ENCODE measurements around the gene ARFGEF3.

The ARFGEF3 gene

DNA sequence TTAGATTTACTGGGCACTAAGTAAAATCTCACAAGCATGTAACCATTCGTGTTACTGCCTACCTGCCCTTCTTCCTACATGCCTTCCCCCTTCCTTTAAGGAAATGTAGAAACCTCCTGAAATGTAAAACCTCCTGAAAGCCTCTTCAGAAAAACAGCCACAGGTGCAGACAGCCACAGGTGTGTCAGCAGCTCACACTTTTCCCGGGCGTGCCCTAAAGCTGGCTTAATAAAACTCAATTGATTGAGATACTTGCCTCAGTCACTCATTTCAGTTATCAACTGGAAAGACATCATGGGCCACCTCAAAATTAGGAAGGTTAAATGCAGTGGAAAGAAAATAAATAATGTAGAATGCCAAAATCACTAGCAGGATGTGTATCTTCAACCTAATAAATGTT lies 79.6 kb downstream of the ARFGEF3 start:
- no peak for DNase-seq (ENCODE audit: low read depth in 3 of 3, low spot score in 1 of 3)

DNA sequence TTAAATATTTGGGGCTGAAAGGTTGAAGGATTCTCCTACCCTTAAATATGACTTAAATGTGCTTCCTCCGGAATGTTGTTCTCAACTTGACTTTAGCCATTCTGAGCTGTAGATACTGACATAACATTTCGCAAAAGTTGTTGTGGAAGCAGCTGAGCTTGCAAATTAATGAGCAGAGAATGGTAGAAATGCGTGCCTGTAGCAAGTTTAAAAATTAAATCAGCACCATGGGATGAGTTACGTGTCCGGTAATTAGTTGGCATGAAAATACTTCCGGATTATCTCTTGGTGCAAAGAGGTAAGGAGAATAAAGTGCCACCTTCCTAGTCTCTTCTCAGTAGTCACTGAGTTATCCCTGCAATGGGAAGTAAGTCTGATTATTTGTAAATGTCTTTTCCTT lies 80.2 kb downstream of the ARFGEF3 start:
- no peak for DNase-seq (ENCODE audit: low read depth in 3 of 3, low spot score in 1 of 3)

DNA sequence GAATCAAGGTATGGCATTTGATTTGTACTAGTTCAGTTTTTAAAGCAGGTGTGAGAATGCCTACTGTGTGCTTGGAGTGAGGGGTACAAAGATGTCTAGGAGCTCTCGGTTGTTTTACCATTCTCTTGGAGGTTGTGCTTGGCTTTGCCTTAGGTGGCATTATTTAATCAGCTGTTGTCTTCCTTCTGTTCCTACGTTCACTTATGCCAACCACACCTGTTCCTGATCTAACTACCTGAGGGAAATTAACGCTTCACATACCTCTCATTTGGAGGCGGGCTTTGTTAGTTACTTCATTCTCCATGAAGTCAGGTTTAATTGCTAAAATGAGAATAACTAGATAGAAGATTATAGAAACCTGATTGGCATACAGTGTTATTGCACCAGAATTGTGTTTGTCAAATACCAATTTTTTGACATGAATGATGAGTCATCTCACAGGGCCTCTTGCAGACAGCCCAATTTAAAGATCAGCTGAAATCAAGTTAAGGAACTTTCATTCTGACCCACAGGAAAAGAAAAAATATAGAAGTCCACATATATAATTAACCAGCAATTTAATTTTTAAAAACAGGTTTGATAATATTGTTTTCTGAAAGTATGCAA lies 81.4 kb downstream of the ARFGEF3 start:
- no peak for DNase-seq (ENCODE audit: low read depth in 3 of 3, low spot score in 1 of 3)

DNA sequence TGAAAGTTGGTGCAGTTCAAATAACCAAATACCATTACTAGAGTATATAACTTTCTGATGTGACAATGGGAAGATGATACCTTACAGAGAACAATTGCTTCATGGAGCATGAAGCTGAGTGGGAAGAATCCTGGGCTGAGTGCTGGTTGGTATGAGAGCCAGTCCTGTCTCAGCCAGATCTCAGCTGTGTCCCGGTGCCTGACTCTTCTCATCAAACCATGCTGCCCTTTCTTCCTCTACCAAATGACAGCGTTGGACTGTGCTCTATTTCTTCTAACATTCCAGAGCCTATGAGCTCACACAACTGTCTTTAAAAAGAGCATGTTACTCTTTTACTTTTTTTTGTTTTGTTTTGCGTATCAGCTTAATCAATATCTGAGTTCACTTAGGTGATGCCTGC lies 84.0 kb downstream of the ARFGEF3 start:
- no peak for DNase-seq (ENCODE audit: low read depth in 3 of 3, low spot score in 1 of 3)

DNA sequence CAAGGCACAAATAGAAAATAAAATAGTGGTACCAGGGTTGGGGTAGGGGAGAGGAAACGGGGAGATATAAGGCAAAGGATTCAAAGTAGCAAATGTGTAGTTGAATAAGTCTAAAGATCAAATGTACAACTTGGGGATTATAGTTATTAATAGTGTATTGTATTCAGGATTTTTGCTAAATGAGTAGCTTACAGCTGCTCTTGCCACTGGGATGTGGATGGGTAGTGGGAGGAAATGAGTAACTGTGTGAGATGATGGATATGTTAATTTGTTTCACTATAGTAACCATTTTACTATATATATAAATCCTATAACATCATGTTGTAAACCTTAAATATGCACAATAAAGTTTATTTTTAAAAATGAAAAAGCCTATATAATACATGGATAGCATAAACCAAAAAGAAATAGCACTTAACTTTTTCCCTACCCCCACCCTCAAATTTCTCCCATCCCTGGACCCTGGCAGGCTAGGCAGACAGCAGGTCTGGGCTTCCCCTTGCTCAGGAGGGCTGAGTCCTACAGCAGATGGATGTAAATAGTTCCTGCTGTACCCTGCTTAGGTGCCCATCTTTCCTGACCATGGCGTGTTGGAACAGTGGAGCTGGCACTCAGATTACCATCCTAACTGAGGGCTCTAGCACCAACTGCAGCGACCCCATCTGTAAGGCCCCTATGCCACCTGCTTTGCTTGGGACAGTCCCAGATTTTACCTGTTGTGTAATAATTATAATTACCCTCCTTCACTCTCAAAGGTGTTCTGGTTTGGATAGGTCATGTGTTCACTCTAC lies 85.1 kb downstream of the ARFGEF3 start:
- no peak for DNase-seq (ENCODE audit: low read depth in 3 of 3, low spot score in 1 of 3)

DNA sequence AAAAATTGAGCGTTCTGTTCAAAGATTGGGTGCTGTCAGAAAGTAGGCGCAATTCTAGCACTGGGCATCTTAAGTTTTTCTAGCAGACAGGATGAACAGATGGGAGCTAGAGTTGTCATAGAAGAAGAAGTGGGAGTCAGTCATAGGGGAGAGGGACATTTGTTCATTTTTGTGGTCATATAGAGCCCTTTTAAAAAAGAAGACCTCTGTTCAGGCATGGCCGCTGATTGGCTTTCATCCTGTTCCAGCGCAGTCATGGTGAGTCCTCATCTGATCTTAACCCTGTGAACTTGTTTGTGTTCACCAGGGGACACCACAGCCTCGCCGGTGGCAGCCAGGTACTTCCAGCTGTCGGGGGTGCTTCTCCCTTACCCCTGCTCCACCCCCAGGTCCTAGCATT lies 86.3 kb downstream of the ARFGEF3 start:
- DNase-seq (ENCODE audit: low read depth in 3 of 3, low spot score in 1 of 3), result no peak

DNA sequence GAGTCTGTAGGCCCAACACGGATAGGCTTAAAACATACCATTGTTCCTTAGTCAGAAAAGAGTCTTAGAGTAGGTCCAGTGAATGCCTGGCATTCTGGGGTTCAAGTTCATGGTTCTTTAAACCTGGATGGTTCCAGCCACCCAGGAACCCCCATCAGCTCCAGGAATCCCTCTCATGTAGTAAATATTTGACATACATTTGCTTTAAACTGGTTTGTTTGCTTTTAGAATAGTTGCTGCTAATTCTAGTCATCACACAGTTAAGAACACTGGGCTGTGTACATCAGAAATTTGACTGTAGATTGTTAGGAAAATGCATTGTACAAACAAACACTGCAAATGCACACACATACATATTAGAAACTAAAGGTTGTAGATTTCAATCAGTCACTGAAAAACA lies 87.1 kb downstream of the ARFGEF3 start:
- DNase-seq (ENCODE audit: low read depth in 3 of 3, low spot score in 1 of 3), result no peak

DNA sequence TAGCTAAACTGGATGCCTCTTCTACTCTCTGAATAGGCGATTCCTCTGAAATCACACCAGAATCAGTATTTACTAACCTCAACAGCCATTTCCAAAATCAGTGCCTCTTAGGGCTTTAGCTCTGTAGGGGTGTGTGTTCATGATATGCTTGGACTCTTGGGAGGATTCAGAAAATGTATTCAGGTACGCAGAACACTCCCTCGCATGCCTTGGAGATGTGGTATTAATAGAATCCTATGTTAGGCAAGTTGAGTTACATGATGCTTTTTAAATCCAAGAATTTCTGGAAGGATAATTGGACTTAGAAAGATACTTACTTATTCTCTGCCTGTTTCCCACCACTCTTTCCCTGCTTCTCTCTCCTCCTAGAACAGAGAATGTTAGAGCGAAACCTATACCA lies 88.3 kb downstream of the ARFGEF3 start:
- no peak for DNase-seq (ENCODE audit: low read depth in 3 of 3, low spot score in 1 of 3)

DNA sequence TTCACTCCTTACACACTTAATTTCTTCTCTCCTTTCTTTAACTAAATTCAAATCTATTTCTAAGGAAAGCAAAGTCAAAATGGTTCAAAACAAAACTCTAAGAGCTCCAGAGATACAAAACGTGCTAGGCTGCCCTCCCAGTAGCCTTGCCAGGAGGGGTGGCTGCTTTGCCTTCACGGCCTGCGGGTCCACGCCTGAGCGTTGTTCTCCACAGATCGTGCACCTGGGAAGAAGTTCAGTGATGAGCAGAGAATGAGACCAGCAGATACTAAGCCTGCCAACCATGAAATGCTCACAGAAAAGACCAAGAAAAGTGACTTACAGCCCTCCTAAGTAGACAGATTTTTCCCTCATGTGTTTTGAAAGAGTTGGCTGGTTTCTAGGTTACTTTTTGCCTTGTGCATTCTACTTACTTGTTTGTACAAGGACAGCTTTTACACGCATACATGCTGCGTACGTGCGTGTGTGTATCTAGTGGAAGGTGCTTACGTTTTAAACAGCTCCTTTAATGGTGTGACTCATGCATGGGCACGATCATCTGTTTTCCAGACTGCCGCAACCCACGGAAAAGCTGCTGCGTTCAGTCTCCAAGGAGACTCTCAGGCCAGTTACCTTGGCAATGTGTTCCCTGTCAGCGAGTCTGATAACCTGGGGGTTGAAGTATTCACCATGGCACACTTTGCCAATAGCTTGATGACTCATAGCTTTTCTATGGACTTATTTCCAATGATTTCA lies 88.9 kb downstream of the ARFGEF3 start:
- DNase-seq (ENCODE audit: low read depth in 3 of 3, low spot score in 1 of 3), result no peak

DNA sequence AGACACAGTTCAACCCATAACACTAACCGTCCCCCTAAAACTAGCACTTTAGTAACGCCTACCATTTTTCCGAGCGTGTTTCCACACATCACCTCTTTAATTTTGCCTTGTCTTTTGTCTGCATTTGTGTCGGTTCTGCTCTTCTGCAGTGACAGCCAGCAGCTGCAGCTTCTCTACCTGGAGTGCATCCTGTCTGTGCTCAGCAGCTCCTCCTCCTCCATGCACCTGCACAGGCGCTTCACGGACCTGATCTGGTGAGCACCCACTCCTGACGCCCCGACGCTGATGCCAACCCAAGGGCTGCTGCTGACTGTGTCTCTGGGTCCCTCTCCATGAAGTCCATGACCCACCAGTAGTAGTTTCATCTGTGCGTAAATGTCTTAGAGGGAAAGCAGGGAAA lies 92.0 kb downstream of the ARFGEF3 start:
- DNase-seq (ENCODE audit: low read depth in 3 of 3, low spot score in 1 of 3), result no peak

DNA sequence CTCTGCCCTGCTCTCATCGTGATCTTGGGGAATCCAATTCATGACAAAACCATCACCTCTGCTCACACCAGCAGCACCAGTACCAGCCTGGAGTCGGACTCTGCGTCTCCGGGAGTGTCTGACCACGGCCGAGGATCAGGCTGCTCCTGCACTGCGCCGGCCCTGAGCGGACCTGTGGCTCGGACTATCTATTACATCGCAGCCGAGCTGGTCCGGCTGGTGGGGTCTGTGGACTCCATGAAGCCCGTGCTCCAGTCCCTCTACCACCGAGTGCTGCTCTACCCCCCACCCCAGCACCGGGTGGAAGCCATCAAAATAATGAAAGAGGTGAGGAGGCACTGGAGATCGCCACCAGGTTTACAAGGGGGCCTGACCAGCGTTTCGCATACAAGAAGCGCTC lies 93.7 kb downstream of the ARFGEF3 start:
- no peak for DNase-seq (ENCODE audit: low read depth in 3 of 3, low spot score in 1 of 3)

DNA sequence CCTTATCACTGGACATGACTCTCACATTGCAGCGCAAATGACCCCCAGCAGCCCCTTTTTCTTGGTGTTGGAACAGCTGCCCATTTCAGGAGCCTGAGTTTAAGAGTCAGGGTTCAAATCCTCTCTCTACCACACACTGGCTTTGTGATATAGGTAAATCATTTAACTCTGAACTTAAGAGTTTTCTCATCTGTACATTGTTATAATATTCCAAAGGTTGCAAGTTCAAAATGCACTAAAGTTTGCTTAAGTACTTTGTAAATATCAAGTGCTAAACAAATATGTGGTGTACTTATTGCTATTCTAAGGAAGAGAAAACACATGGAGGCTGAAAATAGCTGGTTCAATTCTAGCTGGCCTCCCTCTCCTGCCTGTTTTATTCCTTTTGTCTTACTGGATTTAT lies 95.9 kb downstream of the ARFGEF3 start:
- no peak for DNase-seq (ENCODE audit: low read depth in 3 of 3, low spot score in 1 of 3)

DNA sequence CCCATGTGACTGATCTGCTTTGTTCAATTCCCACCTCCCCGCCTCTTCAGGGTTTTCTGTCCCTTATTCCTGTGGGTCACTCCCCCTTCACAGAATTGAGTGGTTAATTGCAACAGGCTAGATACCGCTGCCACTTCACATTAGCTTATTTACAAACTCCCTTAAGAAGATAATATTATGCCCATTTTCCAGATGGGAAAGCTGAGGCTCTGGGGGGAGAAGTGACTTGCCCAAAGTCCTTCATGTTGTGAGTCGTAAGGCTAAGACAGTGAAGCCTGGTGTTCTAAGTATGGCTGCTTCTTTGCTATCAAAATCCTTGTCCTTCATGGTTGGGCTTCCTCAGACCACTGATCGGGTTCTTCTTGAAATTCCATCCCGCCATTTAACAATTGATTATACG lies 96.5 kb downstream of the ARFGEF3 start:
- DNase-seq (ENCODE audit: low read depth in 3 of 3, low spot score in 1 of 3), result no peak

DNA sequence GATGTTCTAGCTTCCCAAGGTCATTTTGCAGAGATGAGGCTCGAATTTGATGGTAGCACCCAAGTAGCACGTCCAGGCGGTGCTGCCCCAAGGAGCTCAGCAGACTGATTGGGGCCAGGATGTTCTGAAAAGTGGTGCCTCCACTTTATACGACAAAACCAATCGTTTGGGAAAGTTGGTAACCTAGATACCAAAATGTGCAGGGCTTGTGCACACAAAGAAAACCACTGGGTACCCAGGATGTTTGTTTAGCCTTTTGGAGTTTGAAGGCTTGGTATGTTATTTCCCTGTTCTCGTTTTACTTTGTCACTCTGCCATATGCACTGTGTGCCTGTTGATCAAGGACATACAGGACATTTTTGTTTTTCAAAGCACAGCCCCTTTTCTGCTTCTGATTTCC lies 97.3 kb downstream of the ARFGEF3 start:
- DNase-seq (ENCODE audit: low read depth in 3 of 3, low spot score in 1 of 3), result no peak

DNA sequence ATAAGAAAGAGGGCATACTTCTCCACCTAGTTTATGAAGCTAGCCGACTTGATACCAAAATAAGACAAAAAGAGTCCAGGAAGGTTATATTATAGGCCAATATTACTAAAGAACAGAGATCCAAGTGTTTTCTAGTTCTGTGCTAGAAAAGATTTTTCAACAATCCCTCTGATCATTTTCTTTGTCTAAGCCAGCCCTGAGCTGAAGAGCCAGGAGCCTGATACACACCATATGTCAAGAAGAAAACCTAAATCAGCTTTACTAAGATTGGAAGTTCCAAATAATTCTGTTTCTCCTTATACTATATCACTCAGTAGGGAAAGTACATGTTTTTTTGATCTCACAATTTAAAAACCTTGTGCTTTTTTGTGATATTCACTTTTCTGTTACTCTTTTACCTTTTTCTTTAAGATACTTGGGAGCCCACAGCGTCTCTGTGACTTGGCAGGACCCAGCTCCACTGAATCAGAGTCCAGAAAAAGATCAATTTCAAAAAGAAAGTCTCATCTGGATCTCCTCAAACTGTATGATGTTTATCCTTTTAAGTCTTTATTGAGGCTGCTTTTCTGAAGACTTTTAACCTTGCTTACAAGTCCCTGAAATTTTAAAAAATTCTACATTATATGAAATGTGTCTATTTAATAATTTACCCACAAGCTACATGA lies 99.5 kb downstream of the ARFGEF3 start:
- no peak for DNase-seq (ENCODE audit: low read depth in 3 of 3, low spot score in 1 of 3)

DNA sequence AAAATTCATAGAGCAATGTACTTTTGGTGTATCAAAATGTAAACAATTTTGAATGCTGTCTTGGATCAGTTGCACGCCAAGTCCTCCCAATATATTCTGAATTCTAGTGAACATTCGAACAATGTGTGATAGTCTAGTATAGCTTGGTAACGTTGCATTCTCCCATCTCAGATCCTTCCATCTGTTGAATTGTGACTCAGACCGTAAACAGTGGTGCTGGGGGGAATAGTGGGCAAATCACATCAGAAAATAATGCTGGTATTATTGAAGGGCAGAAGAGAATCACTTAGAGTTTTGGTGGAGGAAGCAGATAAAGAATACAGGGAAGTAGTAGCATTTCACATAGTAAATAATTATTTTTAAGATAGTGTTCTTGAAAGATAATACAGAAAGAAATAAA lies 102.2 kb downstream of the ARFGEF3 start:
- no peak for DNase-seq (ENCODE audit: low read depth in 3 of 3, low spot score in 1 of 3)

DNA sequence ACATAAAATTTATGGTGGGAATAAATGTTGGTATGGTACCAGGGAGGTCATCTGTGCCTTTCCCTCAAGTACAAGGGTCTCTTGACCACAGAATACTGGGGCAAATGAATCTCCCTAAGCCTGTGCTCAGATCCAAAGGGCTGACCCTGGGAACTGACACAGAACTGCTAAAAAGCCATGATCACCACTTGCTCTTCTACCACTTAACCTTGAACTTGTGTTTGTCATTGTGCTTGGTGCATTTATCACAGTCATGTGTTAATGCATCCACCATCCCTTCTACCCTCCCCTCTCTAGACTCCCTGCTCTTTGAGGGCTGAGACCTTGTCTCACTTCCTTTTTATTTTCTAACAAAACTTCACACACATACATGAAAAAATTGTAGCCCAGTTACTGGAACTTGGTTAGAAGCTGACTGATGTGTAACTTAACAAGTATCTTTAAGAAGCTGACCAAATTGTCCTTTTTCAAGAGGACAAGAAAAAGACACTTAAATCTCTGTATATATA lies 102.7 kb downstream of the ARFGEF3 start:
- DNase-seq (ENCODE audit: low read depth in 3 of 3, low spot score in 1 of 3), result no peak

DNA sequence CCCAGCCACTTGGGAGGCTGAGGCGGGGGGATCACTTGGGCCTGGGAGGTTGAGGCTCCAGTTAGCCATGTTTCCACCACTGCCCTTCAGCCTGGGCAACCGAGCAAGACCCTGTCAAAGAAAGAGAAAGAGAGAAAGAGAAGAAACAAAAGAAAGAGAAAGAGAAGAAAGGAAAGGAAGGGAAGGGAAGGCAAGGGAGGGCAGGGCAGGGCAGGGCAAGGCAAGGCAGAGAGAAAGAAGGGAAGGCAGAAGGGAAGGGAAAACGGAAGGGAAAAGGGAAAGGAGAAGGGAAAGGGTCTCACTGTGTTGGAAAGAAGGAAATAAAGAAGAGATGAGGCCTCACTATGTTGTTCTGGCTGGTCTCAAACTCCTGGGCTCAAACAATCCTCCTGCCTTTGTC lies 104.4 kb downstream of the ARFGEF3 start:
- DNase-seq (ENCODE audit: low read depth in 3 of 3, low spot score in 1 of 3), result no peak

DNA sequence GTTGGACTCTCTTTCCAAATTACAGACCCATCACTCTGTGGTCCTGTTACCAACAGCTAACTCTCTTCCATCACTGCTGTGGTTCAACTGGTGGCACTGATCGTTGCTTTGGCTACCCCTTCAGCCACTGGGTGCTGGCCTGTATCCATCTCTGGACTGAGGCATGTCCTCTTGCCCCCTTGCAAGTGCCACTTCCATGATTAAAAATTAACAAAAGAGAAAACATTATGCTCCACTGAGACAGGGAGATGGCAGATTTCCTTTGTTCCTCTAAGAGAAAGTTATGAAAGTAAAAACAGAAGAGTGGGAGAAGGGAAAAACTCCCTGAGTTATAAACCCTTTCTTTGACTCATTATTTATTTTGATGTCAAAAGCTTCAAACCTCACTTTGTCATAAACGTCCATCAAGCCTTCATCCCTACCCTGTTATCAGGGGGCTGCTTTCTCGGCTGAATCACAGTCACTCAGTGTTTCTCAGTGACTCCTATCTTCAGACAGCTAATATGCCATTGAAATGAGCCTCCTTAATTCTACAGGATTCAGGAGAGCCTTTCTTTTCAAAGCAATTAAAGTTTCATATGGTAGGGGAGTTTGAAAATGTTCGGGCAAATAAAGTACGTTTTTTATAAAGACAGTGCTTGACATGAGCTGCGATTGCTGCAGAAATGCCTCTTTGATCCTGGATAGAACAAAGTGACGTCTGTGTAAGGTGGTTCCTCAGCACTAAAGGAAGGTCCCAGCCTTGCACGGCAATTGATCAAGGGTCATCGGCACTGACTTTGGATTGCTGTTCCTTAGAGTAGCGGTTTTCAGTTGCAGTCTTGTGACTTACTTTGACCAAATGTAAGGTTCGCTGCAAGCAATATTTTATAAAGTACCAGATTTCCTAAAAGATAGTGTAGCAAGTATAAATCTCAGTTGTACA lies 106.5 kb downstream of the ARFGEF3 start:
- DNase-seq (ENCODE audit: low read depth in 3 of 3, low spot score in 1 of 3), result no peak

DNA sequence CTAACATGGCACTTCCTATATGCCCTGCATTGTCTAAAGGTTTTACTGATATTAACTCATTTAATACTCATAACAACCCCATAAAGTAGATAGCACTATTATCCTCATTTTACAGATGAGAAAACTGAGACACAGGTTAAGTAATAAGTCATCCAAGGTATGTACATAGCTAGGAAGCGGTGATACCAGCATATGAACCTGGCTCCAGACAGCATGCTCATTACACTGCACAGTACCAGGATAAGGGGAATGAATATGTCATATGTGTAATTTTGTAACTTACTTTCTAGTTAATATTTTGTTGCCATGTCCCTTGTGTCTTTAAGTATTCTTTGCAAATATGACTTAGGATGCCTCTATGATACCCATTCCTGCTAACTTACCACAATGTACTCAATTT lies 109.7 kb downstream of the ARFGEF3 start:
- DNase-seq (ENCODE audit: low read depth in 3 of 3, low spot score in 1 of 3), result no peak

Measured in stimulated activated CD4-positive, alpha-beta T cell treated with anti-CD3 and anti-CD28 coated beads, TNF-alpha, amount 100 ng/mL, for 1 hour (primary cell).